HG03521 (cell line): ENCODE measurements around the gene SH2D1B.
"Not testable (repeated sequence)": the region's sequence is repeated elsewhere in the genome, so short reads cannot be mapped to it uniquely, and the experiment has no call there.

Experiments used
- ATAC-seq: cut with Tn5 transposase; IDR thresholded peaks from one replicate; pipeline ENCODE4 v1.9.1; 2021; ENCODE audit warnings: mild to moderate bottlenecking, moderate library complexity; ENCODE audit not compliant: unreplicated experiment

Gene SH2D1B, protein sequence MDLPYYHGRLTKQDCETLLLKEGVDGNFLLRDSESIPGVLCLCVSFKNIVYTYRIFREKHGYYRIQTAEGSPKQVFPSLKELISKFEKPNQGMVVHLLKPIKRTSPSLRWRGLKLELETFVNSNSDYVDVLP

DNA sequence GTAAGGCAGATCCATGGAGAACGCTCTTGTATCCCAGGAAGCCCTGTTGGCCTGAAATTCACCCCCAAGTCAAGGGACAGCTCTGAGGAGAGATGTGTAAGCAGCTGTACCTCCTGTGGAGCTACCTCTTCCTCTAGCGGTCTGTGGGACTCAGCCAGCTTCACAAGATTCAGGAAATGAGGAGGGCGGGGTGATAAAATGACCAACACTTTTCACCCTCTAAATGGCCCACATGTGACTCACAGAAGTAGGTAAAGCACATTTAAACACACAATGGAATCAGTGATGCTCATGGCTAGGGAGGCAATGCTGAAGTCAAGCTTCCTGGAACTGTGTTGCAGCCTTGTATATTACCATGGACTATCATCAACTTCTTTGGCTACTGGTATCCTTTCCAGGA, at the start of gene SH2D1B:
TSS of gene SH2D1B (minus strand) at position 135 of the 400 bp plus-strand sequence. CDS start at position 15, 120 bp downstream.
- ATAC-seq: no peak

DNA sequence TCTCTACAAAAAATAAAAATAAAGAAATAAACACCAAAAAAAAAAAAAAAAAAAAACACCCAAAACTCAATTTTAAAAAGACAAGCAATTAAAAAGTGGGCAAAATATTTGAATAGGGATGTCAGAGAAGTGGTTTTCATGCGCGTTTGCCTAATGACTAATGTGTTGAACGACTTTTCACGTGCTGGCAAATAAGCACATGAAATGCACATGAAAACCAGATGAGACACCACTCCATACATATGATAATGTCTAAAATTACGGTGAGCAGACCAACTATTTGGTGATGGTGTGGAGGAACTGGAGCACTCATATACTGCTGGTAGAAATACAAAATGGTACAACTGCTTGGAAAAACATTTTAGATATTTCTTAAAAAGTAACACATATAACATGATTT, 46.3 kb upstream of the SH2D1B start:
- ATAC-seq: no peak

DNA sequence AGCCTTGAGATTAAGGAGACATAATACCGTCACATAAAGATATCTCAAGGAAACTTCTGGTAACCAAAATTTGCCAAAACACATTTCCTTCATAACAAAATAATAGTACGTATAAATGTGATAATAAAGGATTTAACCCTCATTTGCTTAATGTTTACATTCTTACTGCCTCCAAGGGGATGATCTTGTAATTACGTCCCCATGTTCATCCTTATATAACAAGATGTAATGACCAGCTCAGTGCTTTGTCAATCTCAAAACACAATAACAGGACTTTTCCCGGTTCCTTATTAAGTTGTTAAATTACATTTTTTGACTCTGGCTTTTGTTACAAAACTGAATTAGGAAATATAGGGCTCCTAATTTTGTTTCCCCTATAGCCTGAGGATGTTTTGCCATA, 44.4 kb upstream of the SH2D1B start:
- no peak for ATAC-seq

DNA sequence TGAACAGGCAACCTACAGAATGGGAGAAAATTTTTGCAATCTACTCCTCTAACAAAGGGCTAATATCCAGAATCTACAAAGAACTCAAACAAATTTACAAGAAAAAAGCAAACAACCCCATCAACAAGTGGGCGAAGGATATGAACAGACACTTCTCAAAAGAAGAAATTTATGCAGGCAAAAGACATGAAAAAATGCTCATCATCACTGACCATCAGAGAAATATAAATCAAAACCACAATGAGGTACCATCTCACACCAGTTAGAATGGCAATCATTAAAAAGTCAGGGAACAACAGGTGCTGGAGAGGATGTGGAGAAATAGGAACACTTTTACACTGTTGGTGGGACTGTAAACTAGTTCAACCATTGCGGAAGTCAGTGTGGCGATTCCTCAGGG, 42.4 kb upstream of the SH2D1B start:
- not testable (repeated sequence) for ATAC-seq

DNA sequence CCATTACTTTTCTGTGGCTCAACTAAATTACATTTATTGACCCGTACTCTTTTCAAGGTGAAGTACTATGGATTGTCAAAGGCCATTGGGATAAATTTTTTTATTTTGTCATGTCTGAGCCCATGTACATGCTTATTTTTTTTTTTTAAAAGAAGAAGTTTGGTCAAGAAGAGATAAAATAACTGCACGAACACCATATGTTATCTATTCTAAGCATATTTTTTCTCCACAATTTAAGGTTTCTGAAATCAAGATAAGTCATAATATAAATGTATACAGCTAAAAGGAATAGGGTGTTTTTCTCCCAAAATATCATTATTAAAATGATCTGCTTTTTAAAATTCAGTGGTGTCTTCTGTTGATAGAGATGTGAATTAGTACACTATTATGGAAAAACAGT, 35.0 kb upstream of the SH2D1B start:
- ATAC-seq: no peak

DNA sequence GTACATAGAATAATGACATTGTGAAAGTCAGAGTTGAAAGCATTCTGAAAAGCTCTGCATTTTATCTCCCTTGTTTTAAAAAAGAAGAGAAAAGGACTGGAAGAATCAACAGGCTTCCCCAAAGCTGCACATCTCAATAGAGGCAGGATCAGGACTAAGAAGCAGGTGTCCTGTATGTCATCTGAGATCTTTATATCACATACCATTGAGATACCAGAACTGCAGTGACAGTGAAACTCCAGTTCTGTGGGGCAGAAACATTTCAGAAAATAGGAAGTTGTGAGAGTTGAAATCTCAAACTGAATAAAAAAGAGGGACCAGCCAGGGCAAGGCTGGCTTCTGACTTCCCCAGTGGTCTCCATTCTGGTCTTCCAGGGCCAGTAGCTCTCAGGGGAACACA, 33.0 kb upstream of the SH2D1B start:
- no peak for ATAC-seq

DNA sequence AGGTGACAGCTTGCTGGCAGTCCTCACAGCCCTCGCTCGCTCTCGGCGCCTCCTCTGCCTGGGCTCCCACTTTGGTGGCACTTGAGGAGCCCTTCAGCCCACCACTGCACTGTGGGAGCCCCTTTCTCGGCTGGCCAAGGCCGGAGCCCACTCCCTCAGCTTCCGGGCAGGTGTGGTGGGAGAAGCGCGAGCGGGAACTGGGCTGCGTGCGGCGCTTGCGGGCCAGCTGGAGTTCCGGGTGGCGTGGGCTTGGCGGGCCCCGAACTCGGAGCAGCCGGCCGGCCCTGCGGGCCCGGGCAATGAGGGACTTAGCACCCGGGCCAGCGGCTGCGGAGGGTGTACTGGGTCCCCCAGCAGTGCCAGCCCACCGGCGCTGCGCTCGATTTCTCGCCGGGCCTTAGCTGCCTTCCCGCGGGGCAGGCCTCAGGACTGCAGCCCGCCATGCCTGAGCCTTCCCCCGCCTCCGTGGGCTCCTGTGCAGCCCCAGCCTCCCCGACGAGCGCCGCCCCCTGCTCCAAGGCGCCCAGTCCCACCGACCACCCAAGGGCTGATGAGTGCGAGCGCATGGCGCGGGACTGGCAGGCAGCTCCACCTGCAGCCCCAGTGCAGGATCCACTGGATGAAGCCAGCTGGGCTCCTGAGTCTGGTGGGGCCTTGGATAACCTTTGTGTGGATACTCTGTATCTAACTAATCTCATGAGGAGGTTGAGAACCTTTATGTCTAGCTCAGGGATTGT, 21.2 kb upstream of the SH2D1B start:
- not testable (repeated sequence) for ATAC-seq

DNA sequence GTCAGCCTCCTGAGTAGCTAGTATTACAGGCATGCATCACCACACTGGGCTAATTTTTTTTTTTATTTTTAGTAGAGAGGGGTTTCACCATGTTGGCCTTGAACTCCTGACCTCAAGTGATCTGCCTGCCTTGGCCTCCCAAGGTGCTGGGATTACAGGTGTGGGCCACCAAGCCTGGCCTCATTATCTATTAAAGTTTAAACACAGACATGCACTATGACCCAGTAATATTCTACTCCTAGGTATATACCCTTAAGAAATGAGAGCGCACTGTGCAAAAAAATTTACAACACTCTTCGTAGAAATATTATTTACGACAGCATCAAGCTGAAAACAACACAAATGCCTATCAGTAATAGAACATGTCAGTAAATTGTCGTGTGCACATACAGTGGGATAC, 18.6 kb upstream of the SH2D1B start:
- no peak for ATAC-seq

DNA sequence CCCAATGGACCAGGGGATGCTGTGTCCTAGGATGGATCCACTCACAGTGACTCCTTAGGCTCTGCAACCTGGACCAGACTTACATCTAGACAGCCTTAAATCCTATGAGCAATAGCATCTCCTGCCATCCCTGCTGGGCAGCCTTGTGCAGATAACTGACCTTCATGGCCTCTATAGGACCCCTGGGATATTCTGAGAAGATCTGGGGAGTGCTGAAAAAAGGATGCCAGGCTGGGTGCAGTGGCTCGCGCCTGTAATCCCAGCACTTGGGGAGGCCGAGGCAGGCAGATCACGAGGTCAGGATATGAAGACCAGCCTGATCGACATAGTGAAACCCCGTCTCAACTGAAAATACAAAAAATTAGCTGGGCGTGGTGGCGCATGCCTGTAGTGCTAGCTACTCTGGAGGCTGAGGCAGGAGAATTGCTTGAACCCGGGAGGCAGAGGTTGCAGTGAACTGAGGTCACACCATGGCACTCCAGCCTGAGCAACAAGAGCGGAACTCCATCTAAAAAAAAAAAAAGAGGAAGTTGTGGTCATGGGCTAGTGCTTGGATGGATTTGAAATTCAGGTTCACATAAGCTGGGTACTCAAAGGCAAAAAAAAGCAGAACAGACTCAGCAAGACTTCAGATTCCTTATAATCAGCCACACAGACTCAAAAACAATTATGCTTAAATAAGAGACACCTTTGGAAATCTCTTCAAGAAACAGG, 10.9 kb upstream of the SH2D1B start:
- ATAC-seq: no peak

DNA sequence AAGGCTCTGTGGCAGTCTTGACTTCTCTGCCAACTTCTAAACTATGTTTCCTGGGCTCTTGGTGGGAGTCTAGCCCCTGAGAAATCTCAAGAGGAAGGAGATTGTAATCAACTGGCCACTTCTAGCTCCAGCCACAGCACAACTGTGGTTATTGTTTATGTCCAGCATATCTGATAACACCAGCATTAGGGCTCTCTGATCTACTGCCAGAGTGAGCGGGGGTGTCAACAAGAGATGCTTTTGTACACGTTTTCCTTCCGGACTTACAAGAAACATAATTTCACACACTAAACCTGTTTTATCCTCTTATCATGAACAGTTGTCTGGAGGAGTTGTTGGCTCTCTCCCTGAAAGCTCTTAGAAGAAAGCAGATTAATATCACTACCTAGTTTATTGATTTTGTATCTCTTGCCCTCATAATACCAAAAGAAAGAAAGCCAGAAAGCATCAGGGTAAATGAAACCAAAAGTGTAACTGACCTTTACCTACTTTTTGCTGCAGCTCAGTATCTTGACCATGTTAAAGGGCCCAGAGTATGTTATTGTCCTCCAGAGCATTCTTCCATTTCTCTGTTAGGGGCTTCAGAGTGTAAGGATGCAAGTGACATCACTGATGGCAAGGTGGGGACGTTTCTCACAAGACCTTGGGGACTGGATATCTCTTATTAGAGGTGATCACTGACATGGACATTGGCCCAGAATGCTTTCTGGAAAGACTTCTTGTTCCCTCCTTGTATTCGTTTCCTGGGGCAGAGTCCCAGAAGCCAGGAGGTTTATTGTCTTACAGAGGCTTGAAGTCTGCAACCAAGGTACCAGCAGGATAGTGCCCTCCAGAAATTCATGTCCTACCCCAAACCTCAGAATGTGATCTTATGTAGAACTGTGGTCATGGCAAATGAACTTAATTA, 9.6 kb upstream of the SH2D1B start:
- no peak for ATAC-seq

DNA sequence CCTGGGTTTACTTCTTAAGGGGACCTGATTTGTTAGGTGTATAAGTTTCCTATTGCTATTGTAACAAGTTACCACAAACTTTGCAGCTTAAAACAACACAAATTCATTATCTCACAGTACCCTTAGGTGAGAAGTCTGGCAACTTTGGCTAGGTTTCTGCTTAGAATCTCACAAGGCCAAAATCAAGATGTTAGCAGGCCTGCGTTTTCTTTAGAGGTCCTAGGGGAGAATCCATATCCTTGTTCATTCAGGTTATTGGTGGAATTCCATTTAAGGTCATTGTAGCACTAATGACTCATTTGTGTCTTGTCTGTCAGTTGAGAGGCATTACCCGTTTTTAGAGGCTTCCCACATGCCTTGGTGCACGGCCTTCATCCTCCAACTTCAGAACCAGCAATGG, 8.2 kb upstream of the SH2D1B start:
- ATAC-seq: no peak

DNA sequence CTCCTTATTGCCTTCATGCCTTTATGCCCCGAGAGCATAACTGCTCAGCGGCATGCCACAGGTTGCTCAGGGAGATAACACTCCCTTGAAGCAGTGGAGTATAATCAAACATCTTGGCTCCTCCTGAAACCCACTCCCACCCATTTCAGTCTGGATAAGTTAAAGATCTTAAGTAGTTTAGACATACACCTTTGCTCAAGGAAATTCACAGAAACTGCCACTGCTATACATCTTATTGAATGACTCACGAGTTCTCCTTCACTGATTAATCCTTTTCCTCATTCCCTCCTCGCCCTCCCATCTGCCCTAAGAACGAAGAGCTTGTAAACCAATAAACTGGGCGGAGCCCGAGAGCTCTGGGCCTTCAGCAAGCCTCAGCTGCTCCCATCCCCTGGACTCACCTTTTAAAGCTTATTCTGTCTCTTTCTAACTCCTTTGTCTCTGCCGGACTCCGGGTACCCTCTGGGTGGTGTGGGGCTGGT, 7.6 kb upstream of the SH2D1B start:
- ATAC-seq: not testable (repeated sequence)

DNA sequence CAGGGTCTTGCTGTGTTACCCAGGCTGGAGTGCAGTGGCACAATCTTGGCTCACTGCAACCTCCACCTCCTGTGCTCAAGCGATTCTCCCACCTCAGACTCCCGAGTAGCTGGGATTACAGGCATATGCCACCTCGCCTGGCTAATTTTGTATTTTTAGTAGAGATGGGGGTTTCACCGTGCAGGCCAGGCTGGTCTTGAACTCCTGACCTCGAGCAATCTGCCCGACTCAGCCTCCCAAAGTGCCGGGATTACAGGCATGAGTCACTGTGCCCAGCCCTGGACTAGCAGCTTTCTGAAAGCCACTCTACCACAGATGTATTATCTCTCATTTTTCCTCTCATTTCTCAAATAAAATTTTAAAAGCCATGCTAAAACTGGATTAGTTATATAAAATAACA, 6.6 kb upstream of the SH2D1B start:
- not testable (repeated sequence) for ATAC-seq

DNA sequence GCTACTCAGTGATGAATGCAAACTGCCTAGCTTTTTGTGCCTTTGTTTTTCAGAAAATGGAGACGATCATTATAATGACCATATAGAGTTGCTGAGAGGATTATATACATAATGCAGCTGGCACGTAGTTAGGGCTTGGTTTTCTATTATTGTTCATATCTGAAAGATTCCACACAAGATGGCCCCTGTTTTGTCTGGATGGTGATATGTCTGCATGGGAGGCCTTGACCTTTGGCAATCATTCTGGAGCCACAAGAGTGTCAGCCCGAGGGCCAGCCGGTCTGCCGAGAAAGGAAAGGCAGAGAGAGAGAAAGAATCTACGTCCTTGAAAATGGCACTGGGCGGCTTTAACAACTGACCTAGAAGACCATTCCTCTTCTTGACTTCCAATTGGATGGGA, 5.7 kb upstream of the SH2D1B start:
- ATAC-seq: no peak

DNA sequence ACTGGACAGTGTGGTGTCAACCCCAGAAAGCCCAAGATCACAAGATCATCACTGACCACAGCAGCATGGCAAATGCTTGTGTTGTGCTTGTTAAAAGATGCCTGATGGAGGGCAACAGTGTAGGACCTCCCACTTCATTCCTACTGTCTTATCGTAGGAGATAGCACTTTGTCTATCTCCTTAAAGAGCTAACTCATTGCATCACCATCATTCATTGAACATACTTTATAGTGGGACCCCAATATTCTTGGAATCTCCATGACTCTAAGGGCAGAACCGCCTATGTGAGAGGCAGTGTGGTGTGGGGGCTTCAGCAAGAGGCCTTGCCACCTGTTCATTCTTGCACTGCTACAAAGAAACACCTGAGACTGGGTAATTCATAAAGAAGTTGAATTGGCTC, 5.0 kb upstream of the SH2D1B start:
- ATAC-seq: no peak

DNA sequence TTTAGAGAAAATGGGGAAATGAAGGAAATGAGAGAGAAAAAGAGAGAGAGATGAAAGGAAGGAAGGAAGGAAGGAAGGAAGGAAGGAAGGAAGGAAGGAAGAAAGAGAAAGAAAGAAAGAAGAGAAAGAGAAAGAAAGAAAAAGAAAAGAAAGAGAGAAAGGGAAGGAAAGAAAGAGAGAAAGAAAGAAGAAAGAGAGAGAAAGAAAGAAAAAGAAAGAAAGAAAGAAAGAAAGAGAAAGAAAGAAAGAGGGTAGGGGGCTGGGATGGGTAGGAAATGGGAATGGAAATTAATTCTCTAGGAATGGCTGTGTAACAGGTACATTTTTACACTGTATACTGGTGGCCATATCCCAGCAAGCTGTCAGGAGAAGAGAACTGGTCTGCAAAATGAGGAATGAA, 4.3 kb upstream of the SH2D1B start:
- no peak for ATAC-seq

DNA sequence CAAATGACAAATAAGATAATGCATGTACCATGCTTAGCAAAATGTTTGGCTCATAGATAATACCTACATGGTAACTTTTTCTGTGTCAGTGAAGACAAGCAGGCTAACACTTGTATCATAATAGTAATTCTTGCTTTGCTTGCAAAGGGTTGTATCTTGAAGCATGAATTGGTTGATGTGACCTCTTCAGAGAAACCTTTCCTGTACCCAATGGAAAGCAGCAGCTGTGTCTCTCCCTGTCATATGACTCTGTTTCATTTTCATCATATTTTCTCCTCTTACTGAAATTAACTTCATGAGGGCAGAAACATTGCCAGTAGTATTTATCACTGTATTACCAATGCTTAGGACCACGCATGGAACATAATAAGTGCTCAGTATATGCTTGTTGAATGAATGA, 4.4 kb downstream of the SH2D1B start:
- ATAC-seq: no peak

DNA sequence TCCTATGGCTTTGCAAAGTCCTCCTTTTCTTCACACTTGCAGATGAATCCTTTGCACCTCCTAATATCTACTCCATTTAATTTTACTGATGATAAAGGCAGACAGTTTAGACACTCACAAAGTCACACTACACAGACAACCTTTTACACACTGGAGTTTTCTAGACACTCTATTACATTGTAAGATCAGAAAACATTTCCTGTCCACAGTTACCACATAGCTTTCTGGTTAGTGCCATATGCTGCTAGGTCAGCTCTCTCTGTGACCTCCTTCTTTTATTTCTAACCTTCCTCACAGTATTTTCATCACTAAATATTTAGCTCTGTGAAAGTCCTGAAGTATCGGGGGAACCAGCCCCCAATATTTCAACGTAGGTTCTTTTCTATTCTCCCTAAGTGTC, 5.1 kb downstream of the SH2D1B start:
- ATAC-seq: no peak

DNA sequence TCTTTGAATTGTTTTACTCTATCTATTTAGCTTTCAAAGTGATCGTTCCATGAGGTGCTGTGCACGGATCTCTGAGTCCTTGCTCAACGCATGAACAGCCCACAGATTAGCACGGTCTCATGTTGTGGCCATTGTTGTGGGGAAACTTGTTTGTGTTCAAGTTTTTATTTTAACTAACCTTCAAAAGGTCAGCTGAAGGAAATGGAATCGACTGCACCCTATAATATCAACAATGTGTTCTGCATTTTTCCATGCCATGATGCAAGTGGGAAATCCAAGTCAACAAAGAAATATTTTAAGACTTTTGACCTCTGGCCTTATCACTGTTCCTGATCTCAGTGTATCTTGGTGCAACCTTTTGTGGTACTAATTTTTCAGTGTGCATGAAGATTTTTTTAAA, 6.1 kb downstream of the SH2D1B start:
- ATAC-seq: no peak

DNA sequence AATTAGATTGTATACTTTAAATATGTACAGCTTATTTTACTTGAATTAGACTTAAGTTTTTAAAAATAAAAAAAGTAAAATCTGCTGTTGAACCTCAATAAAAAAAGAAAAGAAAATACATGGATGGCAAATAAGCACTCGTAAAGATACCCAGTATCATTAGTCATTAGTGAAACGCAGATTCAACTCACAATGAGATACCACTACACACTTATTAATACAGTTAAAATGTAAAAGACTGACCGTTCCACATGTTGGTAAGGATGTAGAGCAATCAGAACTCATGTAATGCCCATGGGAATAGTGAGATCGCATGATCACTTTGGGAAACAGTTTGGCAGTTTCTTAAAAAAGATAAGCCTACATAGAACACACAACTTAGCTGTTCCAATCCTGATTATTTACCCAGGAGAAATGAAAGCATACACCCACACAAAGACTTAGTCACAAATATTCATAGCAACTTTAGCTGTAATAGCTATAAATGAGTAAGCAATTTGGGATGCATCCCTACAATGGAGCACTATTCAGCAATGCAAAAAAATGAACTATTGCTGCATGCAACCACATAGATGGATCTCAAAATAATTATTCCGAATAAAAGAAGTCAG, 7.3 kb downstream of the SH2D1B start:
- ATAC-seq: no peak
